Fibroblast of villous mesenchyme (primary cell): ENCODE results near the gene NUP133. TPM values are rescaled to one million over a fixed set of nuclear protein-coding genes. Genes with fewer than 3 reads are reported as not detected.

Source experiments
- DNase-seq: peaks from one replicate; pipeline ENCODE4 v3.0.0-alpha.2; 2010; ENCODE audit warnings: low read depth
- H3K4me3 ChIP-seq: 2 replicates; pipeline ENCODE4 v1.5.1; 2011; ENCODE audit warnings: low read depth, mild to moderate bottlenecking, low read length
- total RNA-seq: library from RNA; depleted of rRNA; stranded (reverse); fragments of >200 nt; gene quantifications from 2 replicates; pipeline ENCODE4 v1.2.3, GENCODE V29; 2012
- TF ChIP-seq, protein P1 (sequence below): IDR thresholded peaks from 2 replicates; pipeline ENCODE4 v1.5.1; 2012; ENCODE audit warnings: low read depth, mild to moderate bottlenecking, low read length; ENCODE audit not compliant: insufficient read depth

NUP133 gene
- total RNA-seq, 1 donor = 39.7 TPM

DNA sequence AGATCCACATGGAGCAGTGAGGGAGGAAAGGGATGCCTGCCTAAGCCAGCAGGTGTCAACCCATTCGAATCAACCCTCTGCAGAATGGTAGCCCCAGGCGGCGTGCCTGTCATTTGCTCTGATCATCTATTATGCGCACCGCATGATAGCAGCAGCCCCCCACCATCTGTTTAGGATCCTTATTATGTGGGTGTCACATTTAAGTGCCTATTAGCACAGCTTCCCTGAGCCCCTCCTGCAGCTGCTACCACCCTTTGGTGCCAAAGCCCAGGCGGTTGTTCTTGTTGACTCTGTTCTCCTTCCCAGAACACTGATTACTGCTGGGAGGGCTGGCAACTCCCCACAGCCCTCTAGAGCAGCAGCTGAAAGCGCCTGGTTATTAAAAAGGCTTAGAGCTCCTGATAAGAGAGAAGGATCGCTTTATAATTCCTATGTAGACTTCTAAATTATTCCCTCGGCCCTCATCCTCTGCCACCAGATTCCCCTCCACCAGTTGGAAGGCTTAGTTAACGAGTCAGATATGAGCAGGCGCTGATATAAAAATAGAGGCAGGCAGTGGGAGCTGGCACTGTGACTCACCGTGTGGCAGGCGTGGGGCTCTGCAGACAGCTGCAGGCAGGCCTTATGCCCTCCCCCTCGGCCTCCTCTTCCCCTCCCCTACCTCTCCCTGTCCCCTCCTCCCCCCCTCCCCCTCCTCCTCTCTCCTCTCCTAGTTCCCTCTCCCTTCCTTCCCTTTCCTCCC, 97.3 kb downstream of the NUP133 start:
- TF ChIP-seq, protein P1, sequence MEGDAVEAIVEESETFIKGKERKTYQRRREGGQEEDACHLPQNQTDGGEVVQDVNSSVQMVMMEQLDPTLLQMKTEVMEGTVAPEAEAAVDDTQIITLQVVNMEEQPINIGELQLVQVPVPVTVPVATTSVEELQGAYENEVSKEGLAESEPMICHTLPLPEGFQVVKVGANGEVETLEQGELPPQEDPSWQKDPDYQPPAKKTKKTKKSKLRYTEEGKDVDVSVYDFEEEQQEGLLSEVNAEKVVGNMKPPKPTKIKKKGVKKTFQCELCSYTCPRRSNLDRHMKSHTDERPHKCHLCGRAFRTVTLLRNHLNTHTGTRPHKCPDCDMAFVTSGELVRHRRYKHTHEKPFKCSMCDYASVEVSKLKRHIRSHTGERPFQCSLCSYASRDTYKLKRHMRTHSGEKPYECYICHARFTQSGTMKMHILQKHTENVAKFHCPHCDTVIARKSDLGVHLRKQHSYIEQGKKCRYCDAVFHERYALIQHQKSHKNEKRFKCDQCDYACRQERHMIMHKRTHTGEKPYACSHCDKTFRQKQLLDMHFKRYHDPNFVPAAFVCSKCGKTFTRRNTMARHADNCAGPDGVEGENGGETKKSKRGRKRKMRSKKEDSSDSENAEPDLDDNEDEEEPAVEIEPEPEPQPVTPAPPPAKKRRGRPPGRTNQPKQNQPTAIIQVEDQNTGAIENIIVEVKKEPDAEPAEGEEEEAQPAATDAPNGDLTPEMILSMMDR = no peak
- peak; percentile 53 for DNase-seq

DNA sequence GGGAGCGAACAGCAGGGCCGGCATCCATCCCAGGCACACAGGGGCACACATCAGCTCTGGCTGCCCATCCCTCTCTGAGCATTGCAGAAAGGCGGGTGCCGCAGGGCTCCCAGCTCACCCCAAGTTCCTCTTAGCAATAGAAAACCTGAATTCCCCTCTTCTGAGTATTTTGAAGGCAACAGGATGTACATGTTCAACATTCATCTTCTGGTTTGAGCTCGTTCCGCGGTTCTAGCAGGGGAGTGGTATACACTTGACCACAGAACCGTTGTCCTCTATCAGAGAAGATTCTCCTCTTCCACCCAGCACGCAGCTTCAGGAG, 97.8 kb downstream of the NUP133 start:
- TF ChIP-seq, protein P1 = no peak
- DNase-seq = no peak
- no peak overlapping the region for H3K4me3 ChIP-seq

More for the DNA sequence above, 97.3 kb downstream of the NUP133 start:
- no peak overlapping the region for H3K4me3 ChIP-seq

DNA sequence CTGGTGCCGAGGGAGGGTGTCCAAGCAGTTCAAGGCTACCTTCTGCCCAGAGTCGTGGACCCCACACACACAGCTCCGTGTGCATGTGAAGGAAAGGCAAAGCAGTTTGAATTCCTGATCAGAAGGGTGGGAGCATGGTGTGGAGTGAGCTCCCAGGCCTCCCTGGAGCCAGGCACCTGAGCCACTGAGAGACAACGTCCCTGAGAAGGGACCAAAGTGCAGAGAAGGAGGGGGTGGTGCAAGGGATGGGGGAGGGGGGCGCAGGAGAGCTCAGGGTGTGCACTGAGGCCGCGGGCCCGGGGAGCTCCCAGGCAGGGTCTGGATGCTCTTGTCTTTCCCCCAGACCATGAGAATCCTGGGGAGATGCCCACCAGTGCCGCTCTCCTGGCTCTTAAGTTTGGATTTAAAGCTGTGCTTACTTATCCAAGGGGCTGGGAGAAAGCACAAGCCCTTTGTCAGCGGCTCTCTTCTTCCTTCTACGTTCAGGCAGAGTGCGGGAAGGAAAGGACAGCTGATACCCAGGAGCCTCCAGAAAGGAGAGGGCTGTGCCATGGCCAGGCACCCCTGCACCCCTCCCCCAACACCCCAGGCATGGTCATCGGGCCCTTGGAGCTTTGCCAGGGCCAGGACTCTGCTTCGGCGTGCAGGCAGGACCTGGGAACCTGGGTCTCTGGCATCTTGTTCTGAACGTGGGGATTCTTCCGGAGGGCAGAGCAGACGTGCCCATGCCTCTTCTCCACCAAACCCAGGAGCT, 98.3 kb downstream of the NUP133 start:
- TF ChIP-seq, protein P1 = no peak
- DNase-seq = no peak
- H3K4me3 ChIP-seq = no peak overlapping the region

DNA sequence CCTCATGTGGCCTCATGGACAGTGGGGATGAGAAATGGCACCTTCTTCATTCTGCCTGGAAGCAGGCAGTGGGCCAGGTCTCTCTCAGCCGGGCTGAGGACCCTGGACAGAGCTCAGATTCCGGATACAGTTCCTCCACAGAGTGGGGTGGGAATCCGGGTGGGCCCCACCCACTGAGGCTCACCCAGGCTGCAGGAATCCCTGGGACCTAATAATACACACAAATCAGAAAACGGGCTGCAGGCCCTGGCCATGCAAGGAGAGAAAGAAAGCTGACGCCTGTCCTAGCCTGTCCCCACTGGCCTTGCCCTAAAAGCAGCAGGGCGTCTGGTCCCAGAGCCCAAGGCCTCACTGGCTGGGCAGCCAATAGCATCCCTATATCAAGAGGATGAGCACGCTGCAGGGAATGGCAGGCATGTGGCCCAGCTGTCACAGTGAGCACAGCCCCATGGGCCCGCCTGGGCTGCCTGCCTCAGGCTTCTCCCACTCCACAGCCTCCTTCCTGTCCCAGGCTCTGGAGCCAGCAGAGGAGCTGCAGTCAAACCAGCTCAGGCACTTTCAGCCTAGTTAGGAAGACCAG, 99.6 kb downstream of the NUP133 start:
- TF ChIP-seq, protein P1 = no peak
- no peak for DNase-seq
- H3K4me3 ChIP-seq = no peak overlapping the region

DNA sequence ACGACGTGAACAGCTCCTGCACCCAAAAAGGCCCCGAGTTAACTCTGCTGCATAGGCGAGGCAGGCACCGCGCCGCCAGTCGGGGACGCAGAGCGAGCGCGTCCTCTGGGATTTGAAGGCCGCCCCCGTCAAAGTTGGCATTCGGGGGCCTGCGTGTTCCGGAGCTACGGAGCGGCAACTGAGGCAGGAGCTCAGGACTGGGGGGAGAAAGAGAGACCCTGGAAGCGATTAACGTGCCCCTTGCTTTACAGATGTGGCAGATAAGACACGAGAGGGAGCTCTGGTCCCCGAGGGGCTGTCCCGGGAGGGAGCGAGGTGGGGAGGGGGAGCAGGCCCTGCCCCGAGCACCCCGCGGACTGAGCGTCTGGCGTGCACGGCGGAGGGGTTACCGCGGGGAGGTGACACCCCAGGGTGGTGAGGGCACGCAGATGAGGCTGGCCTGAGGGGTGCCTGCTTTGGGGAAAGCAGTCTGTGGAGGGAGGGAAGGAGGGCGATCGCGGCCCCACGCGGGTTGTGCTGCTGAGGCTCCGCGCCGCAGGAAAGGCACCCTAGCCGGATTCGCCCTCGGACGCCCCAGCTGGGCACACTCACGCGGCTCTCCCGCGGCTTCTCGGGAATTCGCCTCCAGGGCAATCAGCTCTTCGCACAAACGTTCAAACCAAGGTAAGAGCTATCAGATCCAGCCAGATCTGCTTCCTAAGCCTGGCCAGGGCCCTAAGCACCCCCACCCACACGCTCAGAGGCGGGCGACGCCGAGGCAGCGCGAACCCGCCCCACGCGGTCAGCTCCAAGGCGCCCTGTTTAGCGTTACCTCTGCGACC, 100.7 kb downstream of the NUP133 start:
- no peak overlapping the region for H3K4me3 ChIP-seq
- TF ChIP-seq, protein P1 = no peak
- DNase-seq = no peak

DNA sequence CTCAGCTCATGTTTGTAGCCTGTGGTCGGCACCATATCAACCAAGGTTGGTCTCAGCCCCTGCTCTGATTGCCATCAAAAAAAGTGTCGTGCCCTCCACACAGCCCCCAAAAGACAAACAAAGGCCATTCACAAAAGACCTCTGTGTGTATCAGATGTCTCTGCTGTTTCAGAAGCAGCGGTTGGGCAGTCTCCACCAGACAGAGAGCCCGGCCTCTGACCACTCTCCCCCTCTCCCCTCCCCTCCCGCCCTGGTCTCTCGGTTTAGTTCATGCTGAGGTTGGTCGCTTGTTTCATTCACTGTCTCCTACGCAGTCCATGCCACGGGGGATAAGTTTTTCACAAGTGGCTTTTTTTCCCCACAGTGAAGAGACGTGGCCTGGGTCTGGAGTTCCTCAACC, 101.3 kb downstream of the NUP133 start:
- H3K4me3 ChIP-seq = no peak overlapping the region
- TF ChIP-seq, protein P1 = no peak
- no peak for DNase-seq
